ENCODE measurements around the gene ANKRD44.

ANKRD44 gene

GRCh38 chr2:197092431-197092830, 218.1 kb downstream of the ANKRD44 start:
- H3K9me3 ChIP-seq (ENCODE audit: insufficient read depth, low read depth, low read length) = no peaks in the 10 kb centered on the region
- no peaks in the 10 kb centered on the region for H3K27me3 ChIP-seq (ENCODE audit: insufficient read depth, low read length, poor library complexity, severe bottlenecking)
- no peak overlapping the region for H2AFZ ChIP-seq (ENCODE audit: low read length)
- no peak overlapping the region for H3K4me3 ChIP-seq (ENCODE audit: low read length, poor library complexity, severe bottlenecking)
- H3K36me3 ChIP-seq (ENCODE audit: insufficient read depth, low read length) = peaks cover 6% of the 10 kb centered on the region; the same call in 1 of the 2 replicates
- no peak overlapping the region for H3K9ac ChIP-seq (ENCODE audit: low read depth, low read length, poor library complexity, severe bottlenecking)
- H3K79me2 ChIP-seq (ENCODE audit: insufficient read depth, low read length) = no peaks in the 10 kb centered on the region
- H3K4me2 ChIP-seq (ENCODE audit: low read depth, low read length, poor library complexity, severe bottlenecking) = no peak overlapping the region
- H3F3A ChIP-seq (ENCODE audit: low read depth) = no peaks in the 10 kb centered on the region
- H4K20me1 ChIP-seq (ENCODE audit: insufficient read depth, low read length, poor library complexity, severe bottlenecking) = no peaks in the 10 kb centered on the region
- no peak for TF ChIP-seq EZH2phosphoT487 (IDR thresholded peaks at IDR 0.05; ENCODE audit: borderline replicate concordance)
- no peak for TF ChIP-seq CTCF (conservative IDR thresholded peaks at IDR 0.05; ENCODE audit: low read length)
- H3K9me2 ChIP-seq (replicated peaks; ENCODE audit: low read depth, low read length) = no peaks in the 10 kb centered on the region
- peaks cover 12% of the 10 kb centered on the region for H3K4me1 ChIP-seq (ENCODE audit: insufficient read depth, low read length, poor library complexity, severe bottlenecking)

- Histone ChIP-seq H3K4me3 (ENCODE audit: low read length, poor library complexity, severe bottlenecking) (no peak overlapping the region), H3K9me2 (replicated peaks; ENCODE audit: low read depth, low read length) (no peaks in the 10 kb centered on the region), H3K27me3 (ENCODE audit: insufficient read depth, low read length, poor library complexity, severe bottlenecking) (no peaks in the 10 kb centered on the region), H3K4me1 (ENCODE audit: insufficient read depth, low read length, poor library complexity, severe bottlenecking) (peaks cover 12% of the 10 kb centered on the region), H3F3A (ENCODE audit: low read depth) (no peaks in the 10 kb centered on the region), H3K9ac (ENCODE audit: low read depth, low read length, poor library complexity, severe bottlenecking) (no peak overlapping the region), H3K9me3 (ENCODE audit: insufficient read depth, low read depth, low read length) (no peaks in the 10 kb centered on the region), H3K36me3 (ENCODE audit: insufficient read depth, low read length) (peaks cover 6% of the 10 kb centered on the region; the same call in 1 of the 2 replicates), H3K79me2 (ENCODE audit: insufficient read depth, low read length) (no peaks in the 10 kb centered on the region), H3K4me2 (ENCODE audit: low read depth, low read length, poor library complexity, severe bottlenecking) (no peak overlapping the region), H2AFZ (ENCODE audit: low read length) (no peak overlapping the region), H4K20me1 (ENCODE audit: insufficient read depth, low read length, poor library complexity, severe bottlenecking) (no peaks in the 10 kb centered on the region)
- TF ChIP-seq EZH2phosphoT487 (IDR thresholded peaks at IDR 0.05; ENCODE audit: borderline replicate concordance) (no peak), CTCF (conservative IDR thresholded peaks at IDR 0.05; ENCODE audit: low read length) (no peak)
Observed at GRCh38 chr2:197090742-197091367, 219.7 kb downstream of the ANKRD44 start.

- Histone ChIP-seq H3K36me3 (ENCODE audit: insufficient read depth, low read length) (no peaks in the 10 kb centered on the region; the same call in 1 of the 2 replicates), H3K79me2 (ENCODE audit: insufficient read depth, low read length) (no peaks in the 10 kb centered on the region), H3K4me3 (ENCODE audit: low read length, poor library complexity, severe bottlenecking) (no peak overlapping the region)
Observed at GRCh38 chr2:197089655-197090054, 220.9 kb downstream of the ANKRD44 start.

More at GRCh38 chr2:197089655-197090054, 220.9 kb downstream of the ANKRD44 start:
- Histone ChIP-seq H4K20me1 (ENCODE audit: insufficient read depth, low read length, poor library complexity, severe bottlenecking) (no peaks in the 10 kb centered on the region), H3F3A (ENCODE audit: low read depth) (no peaks in the 10 kb centered on the region), H3K9me2 (replicated peaks; ENCODE audit: low read depth, low read length) (no peaks in the 10 kb centered on the region), H3K4me2 (ENCODE audit: low read depth, low read length, poor library complexity, severe bottlenecking) (no peak overlapping the region), H3K27me3 (ENCODE audit: insufficient read depth, low read length, poor library complexity, severe bottlenecking) (no peaks in the 10 kb centered on the region), H2AFZ (ENCODE audit: low read length) (no peak overlapping the region), H3K9me3 (ENCODE audit: insufficient read depth, low read depth, low read length) (no peaks in the 10 kb centered on the region), H3K9ac (ENCODE audit: low read depth, low read length, poor library complexity, severe bottlenecking) (no peak overlapping the region), H3K4me1 (ENCODE audit: insufficient read depth, low read length, poor library complexity, severe bottlenecking) (peaks cover 12% of the 10 kb centered on the region)
- no peak for TF ChIP-seq EZH2phosphoT487 (IDR thresholded peaks at IDR 0.05; ENCODE audit: borderline replicate concordance)
- no peak for TF ChIP-seq CTCF (conservative IDR thresholded peaks at IDR 0.05; ENCODE audit: low read length)
